SH-SY5Y (cell line): ENCODE data around the gene CENPO.
A peak's percentile ranks its signal among the peaks of the same experiment; 100 is the strongest.

Experiments
- GATA2 ChIP-seq: IDR thresholded peaks from 2 replicates; pipeline ENCODE4 v1.6.1; 2011; ENCODE audit warnings: mild to moderate bottlenecking, low read depth, low read length
- GATA3 ChIP-seq: IDR thresholded peaks from 2 replicates; pipeline ENCODE4 v1.6.1; 2011; ENCODE audit warnings: low read depth, mild to moderate bottlenecking, low read length, moderate library complexity

CENPO gene

DNA sequence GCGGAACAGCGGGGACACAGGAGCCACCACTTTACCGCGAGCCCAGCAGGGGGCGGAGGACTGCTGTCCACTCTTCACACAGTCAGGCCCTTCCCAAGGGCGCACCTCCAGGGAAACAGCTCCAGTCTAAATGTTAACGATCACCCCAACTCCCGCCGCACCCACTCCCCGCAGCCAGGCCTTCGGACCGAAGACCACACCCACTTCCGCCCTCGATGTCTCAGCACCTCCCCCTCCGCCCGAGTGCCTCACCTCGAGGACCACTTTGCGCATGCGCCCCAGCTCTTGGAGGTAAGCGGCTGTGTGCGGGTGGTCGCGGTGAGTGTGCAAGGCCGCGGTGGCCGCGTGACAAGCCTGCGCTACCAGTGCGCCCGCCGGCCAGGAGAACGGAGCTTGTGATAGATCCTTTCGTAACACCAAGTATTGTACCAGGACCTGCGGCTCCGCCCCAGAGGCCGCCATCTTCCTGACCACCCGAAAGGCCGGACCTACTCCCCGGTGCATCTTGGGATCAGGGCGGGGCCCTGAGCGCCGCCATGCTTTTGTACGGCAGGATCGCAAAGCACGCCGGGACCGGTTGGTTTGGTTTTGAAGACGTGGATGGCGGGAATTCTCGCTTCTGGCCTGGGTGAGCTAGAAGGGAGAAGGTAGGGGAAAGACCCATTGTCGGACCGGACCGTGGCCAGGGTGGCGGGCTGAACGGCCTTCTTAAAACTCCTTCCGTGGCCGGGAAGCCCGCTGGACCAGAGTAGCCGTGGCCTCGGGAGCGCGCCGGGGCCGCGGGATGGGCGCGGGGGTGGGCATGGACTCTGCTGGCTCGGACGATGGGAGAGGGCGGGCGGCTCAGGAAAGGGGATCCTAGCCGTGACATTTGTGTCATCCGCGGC lies at the start of gene CENPO, which contains the start of gene PTRHD1:
CENPO (plus strand) TSS at position 552 of the 887 bp plus-strand sequence. CDS start 495 bp downstream, outside the sequence.
PTRHD1 (minus strand) TSS at position 518 of the 887 bp plus-strand sequence; CDS start at position 504, 14 bp downstream.
- TF ChIP-seq GATA3 (no peak), GATA2 (peak; percentile 27; the same call in 1 of the 2 replicates)

DNA sequence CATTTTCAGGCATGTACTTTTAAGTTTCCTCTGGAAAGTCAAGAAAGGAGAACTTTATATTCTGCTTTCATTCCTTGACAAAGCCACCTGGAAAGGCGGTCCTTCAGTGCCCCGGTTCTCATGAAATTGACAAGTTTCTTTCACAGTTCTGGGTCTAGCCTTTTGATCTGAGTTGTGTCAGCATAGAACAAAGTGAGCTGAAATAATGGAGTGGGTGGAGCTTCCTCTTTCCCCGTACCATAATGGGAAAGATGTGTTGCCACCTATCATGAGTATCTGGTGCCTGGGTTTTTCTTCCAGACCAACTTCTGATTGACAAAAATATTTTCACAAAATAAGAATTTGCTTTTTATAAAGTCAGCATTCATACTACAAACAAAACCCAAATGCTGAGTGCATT lies 49.3 kb upstream of the CENPO start:
- TF ChIP-seq GATA2 (no peak), GATA3 (no peak)

- no peak for TF ChIP-seq GATA2
- no peak for TF ChIP-seq GATA3
Observed at GRCh38 chr2:24744356-24744755, 48.9 kb upstream of the CENPO start.

DNA sequence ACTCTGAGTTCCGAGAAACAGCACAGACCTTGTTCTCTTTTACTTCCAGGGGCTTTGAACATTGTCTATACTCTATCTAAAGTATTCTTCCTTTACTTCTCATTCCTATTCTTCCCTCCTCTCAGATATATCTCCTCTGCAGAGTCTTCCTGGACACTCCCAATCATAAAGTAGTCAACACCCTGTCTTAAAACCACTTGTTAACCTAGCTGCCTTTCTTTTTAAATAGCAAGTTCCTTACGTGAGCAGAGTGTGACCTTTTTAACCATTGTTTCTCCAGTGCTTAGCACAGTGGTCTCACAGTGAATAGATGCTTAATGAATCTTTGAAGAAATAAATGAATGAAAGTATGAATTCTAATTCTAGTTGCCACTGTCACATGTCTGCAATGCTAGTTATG lies 47.4 kb upstream of the CENPO start:
- TF ChIP-seq GATA3 (no peak), GATA2 (no peak)

GRCh38 chr2:24747299-24747698 lies 45.9 kb upstream of the CENPO start:
- TF ChIP-seq GATA2, result no peak
- no peak for TF ChIP-seq GATA3

GRCh38 chr2:24749069-24749691 lies 44.0 kb upstream of the CENPO start:
- TF ChIP-seq GATA2 (no peak), GATA3 (no peak)

- TF ChIP-seq GATA2, result no peak
- no peak for TF ChIP-seq GATA3
Observed at GRCh38 chr2:24754985-24755705, 38.1 kb upstream of the CENPO start.

DNA sequence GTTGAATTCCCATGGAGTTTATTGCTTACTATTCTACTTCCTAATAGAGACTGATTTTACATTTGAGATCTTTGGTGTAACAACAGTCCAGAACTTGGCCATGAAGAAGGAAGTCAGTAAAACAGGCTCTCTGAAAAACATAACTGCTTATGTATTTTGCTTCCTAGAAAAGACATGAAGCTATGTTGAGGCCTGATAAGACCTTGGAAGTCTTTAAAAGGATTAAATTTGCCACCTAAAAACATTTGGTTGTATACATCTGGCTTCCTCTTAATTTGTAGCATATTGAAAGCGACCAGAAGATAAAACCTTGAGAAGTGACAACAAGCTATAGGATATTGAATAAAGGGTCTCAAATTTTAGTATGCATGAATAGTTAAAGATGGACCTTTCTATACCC lies 36.4 kb upstream of the CENPO start:
- no peak for TF ChIP-seq GATA2
- TF ChIP-seq GATA3, result no peak

DNA sequence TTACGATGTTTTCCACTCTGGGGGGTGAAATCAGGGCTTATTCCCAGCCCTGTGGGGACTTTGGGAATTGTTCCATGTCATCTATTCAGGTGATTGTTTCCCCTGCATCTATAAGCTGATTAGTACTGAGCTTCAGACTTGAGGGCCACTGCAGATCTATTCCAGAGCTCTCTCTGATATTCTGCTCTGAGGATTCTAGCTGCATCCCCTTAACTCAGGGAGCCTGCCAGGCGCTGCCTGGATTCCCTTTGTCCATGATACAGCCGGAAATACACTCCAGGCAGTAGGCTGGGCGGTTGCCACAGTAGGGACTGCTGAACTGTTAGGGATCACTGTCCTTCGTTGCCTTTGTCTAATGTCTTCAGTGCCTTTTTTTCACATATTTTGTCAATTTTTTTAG lies 31.4 kb upstream of the CENPO start:
- TF ChIP-seq GATA2 (no peak), GATA3 (no peak)

- TF ChIP-seq GATA3, result no peak
Observed at GRCh38 chr2:24762518-24762917, 30.7 kb upstream of the CENPO start.

- TF ChIP-seq GATA3, result no peak
- no peak for TF ChIP-seq GATA2
Observed at GRCh38 chr2:24763843-24764242, 29.4 kb upstream of the CENPO start.

DNA sequence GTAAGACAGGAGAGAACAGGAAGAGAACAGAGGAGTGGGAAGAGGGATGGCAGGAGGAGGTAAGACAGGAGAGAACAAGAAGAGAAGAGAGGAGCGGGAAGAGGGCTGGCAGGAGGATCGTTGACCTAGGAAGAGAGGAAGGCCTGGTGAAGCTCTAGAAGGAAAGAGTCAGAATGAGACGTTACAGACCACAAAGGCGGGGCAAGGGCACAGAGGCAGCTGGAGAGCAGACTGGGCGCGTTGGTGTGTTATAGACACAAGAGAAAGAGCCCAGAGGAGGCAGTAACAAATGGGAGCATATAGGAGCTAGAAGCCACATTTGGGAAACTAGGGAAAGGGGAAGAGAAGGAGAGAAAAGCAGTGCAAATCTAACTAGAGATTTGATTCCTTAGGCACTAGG lies 26.6 kb upstream of the CENPO start:
- TF ChIP-seq GATA2, result no peak

- TF ChIP-seq GATA3 (no peak), GATA2 (no peak)
Observed at GRCh38 chr2:24768013-24768412, 25.2 kb upstream of the CENPO start.

DNA sequence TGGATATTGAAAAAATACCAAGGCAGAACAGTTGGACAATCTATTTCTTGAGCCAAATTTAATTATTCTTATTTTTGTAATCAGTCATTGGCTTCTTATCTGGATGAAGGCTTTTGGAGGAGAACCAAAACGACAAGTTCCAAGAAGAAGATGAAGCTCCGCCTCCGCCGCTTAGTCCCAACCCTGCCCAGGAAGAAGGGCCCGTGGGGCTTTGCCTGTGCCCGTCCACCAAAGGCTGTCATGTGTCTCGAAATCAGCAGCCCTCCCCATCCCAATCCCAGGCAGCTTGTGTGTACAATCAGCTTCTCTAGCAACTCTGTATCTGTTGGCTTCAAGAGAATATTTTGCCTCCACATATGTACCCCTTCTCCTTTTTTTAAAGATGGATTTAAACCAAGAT lies 24.6 kb upstream of the CENPO start:
- TF ChIP-seq GATA2 (no peak), GATA3 (no peak)

DNA sequence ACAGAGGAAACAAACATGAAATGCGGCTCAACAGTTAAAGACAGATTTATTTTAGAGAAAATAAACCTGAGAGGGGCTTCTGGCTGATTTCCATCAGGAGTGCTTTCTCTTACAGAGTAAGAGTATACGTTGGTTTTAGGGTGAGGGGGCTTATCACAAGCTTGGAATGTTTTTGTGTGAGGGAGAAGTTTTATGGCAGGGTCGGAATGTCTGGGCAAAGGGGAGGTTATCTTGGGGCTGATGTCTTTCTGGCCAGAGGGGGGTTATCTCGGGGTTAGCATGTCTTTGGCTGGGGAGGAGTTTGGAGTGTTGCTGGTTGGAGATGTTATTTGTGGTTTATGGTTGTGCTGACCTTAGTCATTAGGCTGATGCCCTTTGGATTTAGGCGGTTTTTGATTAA lies 22.2 kb upstream of the CENPO start:
- TF ChIP-seq GATA2 (no peak), GATA3 (no peak)

DNA sequence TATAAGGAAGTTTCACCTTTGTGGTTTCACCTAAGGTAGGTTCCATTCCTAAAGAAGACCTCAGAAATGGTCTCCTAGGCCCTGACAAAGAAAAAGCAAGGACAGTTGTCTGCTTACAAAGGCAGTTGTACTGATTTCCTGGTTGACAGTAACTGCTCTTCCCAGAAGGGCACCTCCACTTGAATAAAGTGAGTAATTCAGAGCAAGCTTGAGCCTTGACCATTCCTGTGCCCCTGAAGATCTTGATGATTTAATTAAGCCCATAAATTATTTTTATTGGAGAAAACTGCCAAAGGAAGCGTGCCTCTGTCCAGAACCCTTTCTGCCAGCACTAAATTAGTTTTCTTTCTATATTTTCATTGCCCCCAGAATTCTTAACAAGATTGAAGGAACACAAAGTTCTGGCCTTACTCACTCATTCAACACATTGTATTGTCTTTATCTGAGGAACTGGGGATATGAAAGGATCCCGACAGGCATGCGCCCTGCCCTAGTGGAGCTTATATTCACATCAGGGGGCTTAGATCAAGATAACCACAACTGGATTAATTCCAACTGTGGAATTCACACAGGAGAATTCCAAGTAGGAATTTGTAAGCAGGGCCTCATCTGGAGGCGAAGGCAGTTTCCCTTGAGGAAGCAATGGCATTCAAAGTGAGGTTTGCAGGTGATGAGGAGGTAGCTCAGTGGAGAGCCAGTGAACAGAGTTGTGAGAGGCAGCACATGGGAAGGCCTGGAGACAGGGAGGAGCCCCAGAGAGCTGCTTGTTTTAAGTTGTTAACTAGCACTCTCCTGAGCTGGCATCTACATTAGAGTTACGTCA lies 21.2 kb upstream of the CENPO start:
- TF ChIP-seq GATA2 (no peak), GATA3 (no peak)
